T follicular helper cell (primary cell): Measurements from ENCODE around the gene EME2.

ENCODE experiments used
- DNase-seq: peaks from one replicate; pipeline ENCODE4 v3.0.0-alpha.2; 2020; ENCODE audit warnings: low read depth

Gene EME2

DNA sequence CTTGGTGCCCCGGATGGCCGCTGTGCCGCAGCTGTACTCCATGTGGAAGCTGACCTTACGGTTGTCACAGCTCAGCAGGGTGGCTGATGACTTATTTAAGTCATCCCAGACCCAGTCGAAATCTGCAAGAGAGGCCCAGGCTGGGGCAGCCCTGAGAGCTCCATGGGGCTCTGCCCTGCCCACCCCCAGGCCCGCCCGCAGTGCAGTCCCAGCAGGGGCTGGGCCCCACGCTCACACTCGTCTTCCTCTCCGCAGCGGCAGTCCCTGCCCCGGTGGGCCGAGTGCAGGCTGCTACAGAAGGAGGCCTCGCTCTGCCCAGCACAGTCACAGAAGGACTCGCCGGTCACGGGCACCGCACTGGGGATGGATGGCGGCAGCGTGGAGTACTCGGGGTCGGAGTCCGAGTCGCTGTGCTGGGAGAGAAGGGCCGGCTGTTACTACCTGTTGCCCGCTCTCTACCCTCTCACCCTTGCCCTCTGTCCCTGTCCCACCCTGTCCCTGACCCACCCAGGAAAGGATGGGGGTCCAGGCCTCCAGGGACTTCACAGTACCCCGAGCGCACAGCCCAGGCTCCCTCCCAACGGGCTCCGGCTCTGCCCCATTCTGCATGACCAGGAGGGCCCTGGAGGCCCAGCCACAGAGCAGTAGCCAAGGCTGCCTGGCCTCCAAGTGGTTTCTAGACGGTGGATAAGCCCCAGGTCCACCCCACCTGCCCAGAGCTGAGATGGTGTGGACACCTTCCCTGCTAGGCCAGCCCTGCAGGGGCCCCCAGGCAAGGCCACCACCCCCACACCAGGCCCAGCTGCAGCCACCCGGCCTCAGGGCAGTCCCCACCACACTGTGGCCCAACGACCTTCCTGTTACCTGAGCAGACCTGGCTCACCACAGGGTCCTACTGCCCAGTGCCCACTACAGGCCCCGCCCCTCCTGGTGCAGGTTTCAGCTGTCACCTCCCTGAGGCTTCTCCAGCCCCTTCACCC, 5.9 kb downstream of the EME2 start:
- DNase-seq, result no peak

DNA sequence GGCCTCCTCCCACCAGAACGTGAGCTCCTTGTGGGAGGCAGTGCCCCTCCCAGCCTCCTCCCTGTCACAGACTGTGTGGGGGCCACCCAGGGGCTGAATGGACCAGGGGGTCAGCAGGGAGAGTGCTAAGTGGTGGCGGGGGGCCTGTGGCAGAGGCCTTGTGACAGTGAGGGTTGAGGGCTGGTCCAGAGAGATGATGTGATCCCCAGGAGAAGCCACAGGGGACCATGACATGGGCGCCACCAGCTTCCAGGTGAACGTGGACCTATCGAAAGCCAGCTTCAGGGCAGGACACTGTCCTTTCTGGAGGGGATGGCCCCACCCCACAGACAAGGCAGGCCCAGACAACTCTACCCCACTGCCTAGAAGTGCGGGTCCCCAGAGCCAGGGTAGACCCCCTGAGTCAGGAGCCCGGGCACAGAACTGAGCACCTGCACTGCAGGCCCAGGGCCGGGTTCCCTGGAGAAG, 6.7 kb downstream of the EME2 start:
- DNase-seq, result no peak

DNA sequence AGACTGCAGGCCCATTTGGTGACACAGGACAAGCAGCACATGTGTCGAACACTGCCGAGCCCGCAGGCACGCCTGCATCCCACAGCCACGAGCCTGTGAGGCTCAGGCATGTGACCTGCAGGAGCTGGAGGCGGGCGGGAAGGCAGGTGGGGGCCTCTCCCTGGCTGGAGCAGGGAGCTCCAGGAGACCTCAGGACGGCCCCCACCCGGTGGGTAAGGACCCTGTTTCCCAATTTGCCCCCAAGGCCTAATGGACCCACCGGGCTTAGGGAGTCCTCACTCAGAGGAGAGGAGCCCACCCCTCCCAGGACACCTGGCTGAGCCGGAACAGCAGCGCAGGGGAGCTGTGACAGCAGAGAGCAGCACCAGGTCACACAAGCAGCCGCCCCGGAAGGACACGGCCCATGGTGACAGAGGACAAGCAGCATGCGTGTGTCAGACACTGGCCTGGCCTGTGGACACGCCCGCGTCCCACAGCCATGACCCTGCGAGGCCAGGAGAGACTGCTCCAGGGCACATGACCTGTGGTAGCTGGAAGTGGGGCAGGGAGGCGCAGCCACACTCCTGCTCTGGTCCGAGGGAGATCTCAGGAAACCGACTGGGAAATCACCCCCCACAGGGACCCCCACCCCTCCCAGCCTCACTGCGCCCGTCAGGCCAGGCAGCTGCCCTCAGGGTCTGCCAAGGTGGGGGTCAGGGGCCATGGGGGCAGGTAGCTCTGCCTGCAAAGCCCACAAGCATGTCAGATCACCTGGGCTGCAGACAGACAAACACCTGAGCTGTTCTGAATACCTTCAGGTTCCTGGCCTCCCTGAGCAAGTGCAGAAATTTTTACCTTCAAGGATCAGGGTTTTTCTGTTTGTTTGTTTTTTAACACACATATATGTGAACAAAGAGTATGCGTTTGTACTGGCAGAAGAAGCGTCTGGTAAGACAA, 7.4 kb downstream of the EME2 start:
- DNase-seq, result no peak

DNA sequence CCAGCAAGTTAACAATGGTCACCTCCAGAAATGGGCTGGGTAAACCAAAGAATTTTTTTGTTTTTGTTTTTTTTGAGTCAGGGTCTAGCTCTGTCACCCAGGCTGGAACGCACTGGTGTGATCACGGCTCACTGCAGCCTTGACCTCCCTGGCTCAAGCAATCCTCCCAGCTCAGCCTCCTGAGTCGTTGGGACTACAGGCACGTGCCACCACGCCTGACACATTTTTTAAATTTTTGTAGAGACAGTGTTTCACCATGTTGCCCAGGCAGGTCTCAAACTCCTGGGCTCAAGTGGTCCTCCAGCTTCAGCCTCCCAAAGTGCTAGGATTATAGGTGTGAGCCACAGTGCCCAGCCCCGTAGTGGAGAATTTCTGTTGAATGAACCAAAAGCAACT, 8.1 kb downstream of the EME2 start:
- DNase-seq, result no peak

DNA sequence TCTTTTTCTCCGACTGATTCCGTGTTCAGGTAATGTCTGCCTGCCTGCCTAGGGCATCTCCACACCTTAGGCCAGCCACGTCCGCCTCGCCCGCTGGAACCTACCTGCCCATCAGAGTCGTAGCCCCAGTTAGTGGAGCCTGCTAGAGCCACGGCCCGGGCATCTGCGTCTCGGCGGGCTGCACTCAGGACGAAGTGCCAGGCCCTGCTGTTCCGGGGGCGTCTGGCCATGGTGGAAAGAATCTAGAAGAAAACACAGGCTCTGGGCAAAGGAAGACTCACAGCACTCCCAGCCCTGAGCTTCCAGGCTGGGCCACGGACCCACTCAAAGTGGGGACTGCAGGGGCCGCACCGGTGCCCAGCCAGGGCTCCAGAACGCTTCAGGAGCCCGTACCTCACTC, 8.6 kb downstream of the EME2 start:
- no peak for DNase-seq

- DNase-seq, result peak; percentile 25
These were observed 9.3 kb downstream of the EME2 start for GRCh38 chr16:1781758-1782407.

GRCh38 chr16:1782408-1783264, 10.0 kb downstream of the EME2 start, which contains the start of the genes NUBP2 and SPSB3:
Gene NUBP2 (plus strand): TSS chr16:1782960. CDS start chr16:1783021, 61 bp downstream.
Gene SPSB3 (minus strand): TSS chr16:1782571. CDS start chr16:1781483, 1,088 bp downstream.
- DNase-seq, result peak; percentile 94

DNA sequence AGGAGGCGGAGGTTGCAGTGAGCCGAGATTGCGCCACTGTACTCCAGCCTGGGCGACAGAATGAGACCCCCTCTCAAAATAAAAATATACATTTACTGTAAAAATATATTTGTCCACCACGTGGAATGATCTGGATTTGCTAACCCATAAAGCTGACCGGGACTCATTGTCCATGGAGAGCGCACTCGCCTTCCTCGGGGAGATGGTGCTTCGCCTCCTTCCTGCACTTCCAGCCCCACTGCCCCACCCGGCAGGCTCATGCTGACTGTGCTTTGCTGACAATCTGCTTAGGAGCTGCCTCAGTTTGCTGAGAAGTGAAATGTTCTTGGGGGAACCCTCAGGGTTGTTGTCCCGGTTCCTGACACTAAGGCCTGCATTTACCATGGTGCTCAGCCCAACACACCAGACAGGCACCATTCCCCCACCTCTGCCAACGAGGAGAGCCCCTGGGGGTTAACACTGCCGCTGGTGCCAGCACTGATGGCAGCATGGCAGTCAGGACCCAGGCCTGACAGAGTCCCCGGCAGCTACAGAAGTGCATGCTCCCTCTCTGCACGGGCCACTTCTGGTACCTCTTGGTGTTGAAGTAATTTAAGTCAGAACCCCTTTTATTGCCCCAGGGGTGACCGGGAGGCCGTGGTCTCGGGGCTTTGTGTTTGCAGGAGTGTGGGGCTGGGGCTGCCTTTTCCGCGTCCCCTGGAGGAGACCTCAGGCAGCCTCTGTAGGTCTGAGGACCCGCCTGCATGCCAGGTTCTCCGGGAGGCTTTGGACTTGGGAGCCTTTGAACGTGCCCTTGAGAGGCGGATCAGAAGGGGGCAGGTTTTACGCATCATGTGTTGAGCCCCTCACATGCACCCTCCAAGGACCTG, 12.6 kb downstream of the EME2 start:
- DNase-seq, result no peak

- DNase-seq, result no peak
These were observed 13.2 kb downstream of the EME2 start for GRCh38 chr16:1785846-1786170.

DNA sequence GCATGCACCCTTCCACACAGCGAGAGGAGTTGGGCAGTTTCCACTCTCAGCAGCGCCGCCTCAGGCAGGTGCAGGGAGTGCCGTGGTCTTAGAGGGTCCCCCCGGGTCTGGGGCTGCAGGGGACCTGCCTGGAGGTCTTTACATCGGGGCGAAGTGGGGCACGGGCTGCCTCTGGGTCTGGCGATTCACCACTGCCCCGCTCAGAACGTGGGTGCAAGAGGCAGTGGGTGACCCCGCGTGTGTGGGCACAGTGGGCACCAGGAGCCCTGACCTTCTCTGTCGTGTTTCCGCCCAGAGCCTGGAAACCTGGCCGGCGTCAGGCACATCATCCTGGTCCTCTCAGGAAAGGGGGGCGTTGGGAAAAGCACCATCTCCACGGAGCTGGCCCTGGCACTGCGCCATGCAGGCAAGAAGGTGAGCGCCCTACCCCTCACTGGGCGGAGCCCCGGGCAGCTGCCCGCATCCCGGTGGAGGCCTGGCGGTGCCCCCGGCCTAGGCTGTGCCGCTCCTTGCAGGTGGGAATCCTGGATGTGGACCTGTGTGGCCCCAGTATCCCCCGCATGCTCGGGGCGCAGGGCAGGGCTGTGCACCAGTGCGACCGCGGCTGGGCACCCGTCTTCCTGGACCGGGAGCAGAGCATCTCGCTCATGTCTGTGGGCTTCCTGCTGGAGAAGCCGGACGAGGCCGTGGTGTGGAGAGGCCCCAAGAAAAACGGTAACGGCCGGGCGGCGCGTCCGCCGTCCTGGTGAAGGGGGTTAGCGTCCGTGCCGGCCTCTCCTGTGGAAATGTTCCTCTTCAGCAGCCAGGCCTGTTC, 13.8 kb downstream of the EME2 start:
- DNase-seq, result no peak

DNA sequence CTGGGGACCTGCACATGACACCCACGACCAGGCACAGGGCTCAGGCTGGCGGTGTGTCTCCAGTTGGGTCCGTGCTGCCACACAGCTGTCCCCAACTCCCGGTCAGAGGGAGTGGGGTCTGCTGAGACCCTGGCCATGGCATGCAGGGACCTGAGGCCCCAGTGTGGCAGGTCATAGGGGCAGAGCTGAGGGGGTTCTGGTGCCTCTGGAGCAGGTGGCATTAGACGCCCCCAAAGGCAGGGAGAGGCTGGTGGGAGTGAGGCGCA, 14.4 kb downstream of the EME2 start:
- DNase-seq, result no peak

- DNase-seq, result no peak
These were observed 14.9 kb downstream of the EME2 start for GRCh38 chr16:1787322-1788094.

GRCh38 chr16:1788095-1788707, 15.6 kb downstream of the EME2 start:
- DNase-seq, result no peak

DNA sequence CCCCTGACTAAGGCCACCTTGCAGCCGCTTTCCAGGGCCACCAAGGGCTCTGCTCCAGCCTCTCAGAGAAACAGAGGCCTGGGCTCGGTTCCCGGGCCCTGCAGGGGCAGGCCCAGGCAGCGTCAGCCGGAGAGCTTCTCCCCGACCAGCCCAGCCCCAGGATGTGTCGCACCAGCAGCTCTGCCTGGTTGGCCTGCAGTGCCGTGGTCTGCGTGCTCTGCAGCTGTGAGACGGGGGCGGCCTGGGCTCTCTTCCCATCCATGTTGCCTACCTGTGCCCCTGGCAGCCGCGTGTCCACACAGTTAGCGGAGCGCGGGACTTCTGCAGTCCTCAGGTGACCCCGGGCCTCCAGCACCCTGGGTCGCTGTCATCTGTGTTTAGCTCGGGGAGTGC, 16.1 kb downstream of the EME2 start:
- no peak for DNase-seq

DNA sequence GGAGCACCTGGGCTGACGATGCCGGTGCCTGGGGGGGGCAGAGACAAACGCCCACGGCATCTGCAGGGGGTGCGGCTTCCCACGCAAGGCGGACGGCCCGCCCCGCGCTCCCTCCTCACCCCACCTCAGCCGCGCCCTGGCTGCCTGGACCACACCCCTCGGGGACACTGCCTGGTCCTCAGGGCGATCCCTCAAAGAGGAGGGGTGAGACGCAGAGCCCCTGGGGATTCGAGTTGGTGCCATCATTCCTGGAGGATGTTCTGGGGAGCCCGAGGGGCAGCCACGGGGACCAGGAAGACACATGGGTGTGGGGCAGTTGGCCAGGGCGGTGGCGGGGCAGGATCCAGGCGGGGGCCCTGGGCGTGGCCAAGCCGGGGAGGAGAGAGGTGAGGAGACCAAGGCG, 17.0 kb downstream of the EME2 start:
- DNase-seq, result no peak

- no peak for DNase-seq
These were observed 17.6 kb downstream of the EME2 start for GRCh38 chr16:1790261-1790610.

- no peak for DNase-seq
These were observed 18.1 kb downstream of the EME2 start for GRCh38 chr16:1790611-1791255.
